Esophagus muscularis mucosa (tissue), 4 donors: ENCODE data around the gene KBTBD4. TPM values are rescaled to one million over a fixed set of nuclear protein-coding genes. Genes with fewer than 3 reads are reported as not detected.

Source experiments
- DNase-seq: peaks from one replicate; pipeline ENCODE4 v3.0.0-alpha.2; 2017; ENCODE audit errors: extremely low spot score
- H3K27ac ChIP-seq, 4 donors: fragments of 200-600 bp; sonication (generic); replicated peaks in 1 of 4; 1 replicate in 3 of 4; 2 replicates in 1 of 4; pipeline ENCODE4 v1.5.1; 2016 to 2019; ENCODE audit warnings: mild to moderate bottlenecking in 1 of 4
- H3K27me3 ChIP-seq, 4 donors: fragments of 200-600 bp; sonication (generic); one replicate each; pipeline versions ENCODE4 v1.5.1 to v1.6.0; 2016 to 2019
- H3K36me3 ChIP-seq, 4 donors: fragments of 200-600 bp; sonication (generic); one replicate each; pipeline ENCODE4 v1.5.1; 2016 to 2019
- H3K4me1 ChIP-seq, 4 donors: fragments of 200-600 bp; sonication (generic); one replicate each; pipeline ENCODE4 v1.5.1; 2016 to 2019
- H3K4me3 ChIP-seq, 4 donors: fragments of 200-600 bp; sonication (generic); 1 replicate in 2 of 4; 2 replicates in 2 of 4; pipeline ENCODE4 v1.5.1; 2016 to 2019; ENCODE audit warnings: mild to moderate bottlenecking in 4 of 4, moderate library complexity in 1 of 4
- H3K9me3 ChIP-seq, 4 donors: fragments of 200-600 bp; sonication (generic); 1 replicate in 3 of 4; 2 replicates in 1 of 4; pipeline ENCODE4 v1.5.1; 2016 to 2019
- EP300 ChIP-seq: sonication (generic); formaldehyde crosslinking; IDR thresholded peaks from one replicate; pipeline ENCODE4 v1.6.1; 2017; ENCODE audit warnings: antibody characterized with exemption
- POLR2A ChIP-seq: fragments of 450-650 bp; IDR thresholded peaks from one replicate; pipeline ENCODE4 v1.6.1; 2017; ENCODE audit warnings: antibody characterized with exemption, moderate library complexity, mild to moderate bottlenecking, low read depth
- POLR2AphosphoS5 ChIP-seq, 2 donors: sonication (generic); formaldehyde crosslinking; IDR thresholded peaks; one replicate each; pipeline ENCODE4 v1.6.1; 2017; ENCODE audit warnings: antibody characterized with exemption in 2 of 2
- WGBS: methylation state at CpG from one replicate; pipeline ENCODE4 v1.1.5; 2018; 5-methylcytosine and 5-hydroxymethylcytosine counted together
- intact Hi-C: fragments of 100-400 bp; cut with DNase I; formaldehyde crosslinking; loops from one replicate; pipeline ENCODE4 v1.15.1; 2023
- total RNA-seq, 4 donors: library from RNA; depleted of rRNA; stranded (reverse); fragments of >200 nt; gene quantifications; one replicate each; pipeline versions ENCODE4 v1.1.0 to v1.2.1, GENCODE V29; 2016
- TF ChIP-seq, protein P1 (sequence below), 3 experiments: fragments of 200-600 bp in 2 of 3; fragments of 450-650 bp in 1 of 3; sonication (generic) in 2 of 3; IDR thresholded peaks; one replicate each; pipeline ENCODE4 v1.5.1; 2017 to 2019; ENCODE audit warnings: antibody characterized with exemption in 3 of 3, mild to moderate bottlenecking in 2 of 3, moderate library complexity in 1 of 3

Gene KBTBD4
- 10 to 100 TPM; 18.7 to 31.2 (median 24.8) TPM for total RNA-seq

DNA sequence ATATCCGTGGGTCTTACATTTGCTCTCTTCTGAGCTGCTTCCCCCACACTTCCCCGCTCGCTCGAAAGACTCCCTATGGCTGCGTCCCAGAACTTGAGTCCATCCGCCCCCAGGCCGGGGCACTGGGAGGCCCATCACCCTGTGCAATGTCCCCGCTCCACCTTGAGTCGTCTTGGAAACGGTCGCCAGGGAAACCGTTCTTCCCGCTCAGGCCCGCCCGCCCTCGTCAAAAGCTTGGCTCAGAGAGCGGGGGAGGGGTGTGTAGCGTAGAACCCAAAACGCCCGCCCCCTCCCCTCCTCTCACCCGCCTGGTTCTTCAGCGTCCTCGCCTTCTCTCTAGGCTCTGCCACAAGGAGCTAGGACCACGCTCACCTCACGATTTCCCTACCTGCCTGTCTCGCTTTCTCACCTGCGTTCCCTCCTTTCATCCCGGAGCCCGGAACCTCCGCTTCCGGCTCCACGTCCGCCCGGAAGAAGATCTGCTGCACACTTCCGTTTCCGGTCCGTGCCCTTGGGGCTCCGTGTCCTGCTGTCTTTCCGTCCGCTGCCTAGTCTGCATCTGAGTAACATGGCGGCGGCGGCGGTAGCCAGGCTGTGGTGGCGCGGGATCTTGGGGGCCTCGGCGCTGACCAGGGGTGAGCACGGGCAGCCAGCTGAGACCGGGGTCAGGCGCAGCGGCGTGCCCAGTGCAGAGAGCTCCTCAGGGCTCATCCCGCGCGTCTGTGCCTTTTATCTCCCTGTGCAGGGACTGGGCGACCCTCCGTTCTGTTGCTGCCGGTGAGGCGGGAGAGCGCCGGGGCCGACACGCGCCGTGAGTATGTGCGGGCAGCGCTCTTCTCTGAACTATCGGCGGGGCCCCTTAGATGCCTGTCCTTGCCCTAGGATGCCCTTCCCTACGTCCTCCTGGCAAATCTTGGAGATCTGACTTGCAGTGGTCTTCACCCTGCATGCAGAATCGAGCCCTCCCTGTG, at the start of gene KBTBD4, which contains the start of gene NDUFS3:
Gene KBTBD4, minus strand, starts transcription at position 447 of the 971 bp plus-strand sequence. Its CDS starts 19 bp downstream, at position 428.
Gene NDUFS3, plus strand, starts transcription at position 551 of the 971 bp plus-strand sequence. Its CDS starts 18 bp downstream, at position 569.
- under 1% methylated on average over 56 of the region's 72 CpGs for WGBS
- H3K27me3 ChIP-seq: no peaks in the 10 kb centered on the region
- peak; percentile 96 for DNase-seq
- peak; percentile 47 for TF ChIP-seq POLR2A
- TF ChIP-seq, protein P1, sequence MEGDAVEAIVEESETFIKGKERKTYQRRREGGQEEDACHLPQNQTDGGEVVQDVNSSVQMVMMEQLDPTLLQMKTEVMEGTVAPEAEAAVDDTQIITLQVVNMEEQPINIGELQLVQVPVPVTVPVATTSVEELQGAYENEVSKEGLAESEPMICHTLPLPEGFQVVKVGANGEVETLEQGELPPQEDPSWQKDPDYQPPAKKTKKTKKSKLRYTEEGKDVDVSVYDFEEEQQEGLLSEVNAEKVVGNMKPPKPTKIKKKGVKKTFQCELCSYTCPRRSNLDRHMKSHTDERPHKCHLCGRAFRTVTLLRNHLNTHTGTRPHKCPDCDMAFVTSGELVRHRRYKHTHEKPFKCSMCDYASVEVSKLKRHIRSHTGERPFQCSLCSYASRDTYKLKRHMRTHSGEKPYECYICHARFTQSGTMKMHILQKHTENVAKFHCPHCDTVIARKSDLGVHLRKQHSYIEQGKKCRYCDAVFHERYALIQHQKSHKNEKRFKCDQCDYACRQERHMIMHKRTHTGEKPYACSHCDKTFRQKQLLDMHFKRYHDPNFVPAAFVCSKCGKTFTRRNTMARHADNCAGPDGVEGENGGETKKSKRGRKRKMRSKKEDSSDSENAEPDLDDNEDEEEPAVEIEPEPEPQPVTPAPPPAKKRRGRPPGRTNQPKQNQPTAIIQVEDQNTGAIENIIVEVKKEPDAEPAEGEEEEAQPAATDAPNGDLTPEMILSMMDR (IDR thresholded peaks at IDR 0.05): no peak
- peak; percentile 93 for TF ChIP-seq POLR2AphosphoS5 (IDR thresholded peaks at IDR 0.05)
- TF ChIP-seq EP300: no peak
- peak within 1 kb of the TSS; percentile 81 to 89 (median 86) for H3K27ac ChIP-seq
- H3K4me3 ChIP-seq: peak within 1 kb of the TSS; percentile 87 to 92 (median 91)
- H3K4me1 ChIP-seq: peaks cover 28 to 45% (median 34%) of the 10 kb centered on the region in 4 donors
- peaks cover 47 to 67% (median 57%) of the 10 kb centered on the region in 4 donors for H3K36me3 ChIP-seq
- H3K9me3 ChIP-seq: no peaks in the 10 kb centered on the region
- intact Hi-C loops: no loop called here

GRCh38 chr11:47628026-47628425, 49.3 kb upstream of the KBTBD4 start:
- Histone ChIP-seq H3K4me3 (no peak overlapping the region), H3K27me3 (no peaks in the 10 kb centered on the region), H3K9me3 (no peaks in the 10 kb centered on the region), H3K4me1 (no peaks in the 10 kb centered on the region), H3K27ac (no peak overlapping the region), H3K36me3 (peaks cover 82 to 100% (median 92%) of the 10 kb centered on the region in 4 donors)
- 88% methylated on average over 4 of the region's 4 CpGs for WGBS
- intact Hi-C loops: no loop called here
- no peak for DNase-seq
- TF ChIP-seq POLR2AphosphoS5 (IDR thresholded peaks at IDR 0.05) (no peak), POLR2A (no peak), EP300 (no peak)
- TF ChIP-seq, protein P1 (IDR thresholded peaks at IDR 0.05): no peak

DNA sequence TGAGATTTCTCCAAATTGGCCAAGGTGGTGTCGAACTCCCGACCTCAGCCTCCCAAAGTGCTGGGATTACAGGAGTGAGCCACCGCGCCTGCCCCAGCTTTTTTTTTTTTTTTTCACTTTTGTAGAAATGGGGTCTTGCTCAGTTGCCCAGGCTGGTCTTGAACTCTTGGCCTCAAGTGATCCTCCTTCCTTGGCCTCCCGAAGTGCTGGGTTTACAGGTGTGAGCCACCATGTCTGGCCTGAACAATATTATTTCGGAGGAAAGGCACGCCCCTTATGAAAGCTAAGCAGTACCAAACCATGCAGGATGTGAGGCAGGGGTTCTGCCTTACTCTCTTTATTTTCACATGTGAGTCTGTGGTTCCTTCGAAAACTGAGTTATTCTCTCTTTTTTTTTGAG, 47.5 kb upstream of the KBTBD4 start:
- no peaks in the 10 kb centered on the region for H3K4me1 ChIP-seq
- H3K4me3 ChIP-seq: no peak overlapping the region
- intact Hi-C loops: no loop called here
- no peak for DNase-seq
- no peaks in the 10 kb centered on the region for H3K27me3 ChIP-seq
- peaks cover 86 to 100% (median 96%) of the 10 kb centered on the region in 4 donors for H3K36me3 ChIP-seq
- TF ChIP-seq, protein P1 (IDR thresholded peaks at IDR 0.05): no peak
- TF ChIP-seq EP300 (no peak), POLR2A (no peak), POLR2AphosphoS5 (IDR thresholded peaks at IDR 0.05) (no peak)
- no peak overlapping the region for H3K27ac ChIP-seq
- 95% methylated on average over 8 of the region's 8 CpGs for WGBS
- H3K9me3 ChIP-seq: no peaks in the 10 kb centered on the region

DNA sequence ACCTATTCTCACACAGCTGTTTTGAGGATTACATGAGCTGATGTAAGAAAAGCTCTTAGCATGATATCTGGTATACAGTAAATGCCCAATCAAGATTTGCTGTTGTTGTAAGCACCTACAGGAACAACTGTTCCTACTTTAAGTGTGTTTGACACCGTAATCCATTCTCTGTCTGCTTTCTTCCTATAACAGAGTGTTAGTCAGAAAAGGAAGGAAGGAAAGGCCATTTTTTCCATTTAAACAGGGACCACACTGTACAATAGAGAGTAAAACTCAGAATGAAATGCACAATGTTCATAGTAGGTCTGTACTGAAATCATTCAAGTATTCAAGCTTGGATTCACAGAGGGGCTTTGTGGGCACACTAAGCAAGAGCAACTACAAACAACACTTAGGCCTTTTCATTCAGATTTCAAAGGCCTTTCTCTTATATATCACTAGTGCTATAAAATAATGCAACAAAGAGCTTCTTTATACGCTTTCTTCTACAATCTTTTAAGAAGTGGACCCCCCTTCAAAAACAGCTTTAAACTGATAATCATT, 42.1 kb upstream of the KBTBD4 start:
- Histone ChIP-seq H3K4me3 (no peak overlapping the region), H3K9me3 (no peaks in the 10 kb centered on the region), H3K4me1 (peaks cover 0 to 10% (median 8%) of the 10 kb centered on the region in 4 donors), H3K27me3 (no peaks in the 10 kb centered on the region), H3K27ac (no peak overlapping the region), H3K36me3 (peaks cover 60 to 86% (median 79%) of the 10 kb centered on the region in 4 donors)
- TF ChIP-seq EP300 (no peak), POLR2AphosphoS5 (IDR thresholded peaks at IDR 0.05) (no peak), POLR2A (no peak)
- TF ChIP-seq, protein P1 (IDR thresholded peaks at IDR 0.05): no peak
- DNase-seq: no peak
- 95% methylated on average over 2 of the region's 2 CpGs for WGBS
- intact Hi-C loops: no loop called here
